Ishikawa (cell line): ENCODE results near the gene FAHD1.

ENCODE experiments used
- CEBPB ChIP-seq: IDR thresholded peaks from 2 replicates; pipeline ENCODE4 v1.6.1; 2012
- CREB1 ChIP-seq: IDR thresholded peaks from 2 replicates; pipeline ENCODE4 v1.6.1; 2012; ENCODE audit warnings: low read depth
- EGR1 ChIP-seq: IDR thresholded peaks from 2 replicates; pipeline ENCODE4 v1.6.1; 2012
- EP300 ChIP-seq: IDR thresholded peaks from 2 replicates; pipeline ENCODE4 v1.6.1; 2012; ENCODE audit warnings: borderline replicate concordance
- FOXM1 ChIP-seq: IDR thresholded peaks from 2 replicates; pipeline ENCODE4 v1.6.1; 2012; ENCODE audit warnings: low read depth, borderline replicate concordance
- MAX ChIP-seq: IDR thresholded peaks from 2 replicates; pipeline ENCODE4 v1.6.1; 2012
- NFIC ChIP-seq: IDR thresholded peaks from 2 replicates; pipeline ENCODE4 v1.6.1; 2012
- RAD21 ChIP-seq: IDR thresholded peaks from 2 replicates; pipeline ENCODE4 v1.6.1; 2012; ENCODE audit warnings: low read depth
- REST ChIP-seq: IDR thresholded peaks from 2 replicates; pipeline ENCODE4 v1.6.1; 2012; ENCODE audit warnings: low read depth, mild to moderate bottlenecking
- TAF1 ChIP-seq: IDR thresholded peaks from 2 replicates; pipeline ENCODE4 v1.6.1; 2012; ENCODE audit warnings: low read depth, mild to moderate bottlenecking
- TCF12 ChIP-seq: IDR thresholded peaks from 2 replicates; pipeline ENCODE4 v1.6.1; 2012; ENCODE audit warnings: low read depth
- TEAD4 ChIP-seq: IDR thresholded peaks from 2 replicates; pipeline ENCODE4 v1.6.1; 2012
- USF1 ChIP-seq: IDR thresholded peaks from 2 replicates; pipeline ENCODE4 v1.6.1; 2012
- YY1 ChIP-seq: IDR thresholded peaks from 2 replicates; pipeline ENCODE4 v1.6.1; 2012; ENCODE audit warnings: low read depth
- ZBTB7A ChIP-seq: IDR thresholded peaks from 2 replicates; pipeline ENCODE4 v1.6.1; 2012; ENCODE audit warnings: low read depth

FAHD1 gene

GRCh38 chr16:1834096-1834495 lies 7.1 kb downstream of the FAHD1 start:
- no peak for TF ChIP-seq FOXM1
- no peak for TF ChIP-seq REST
- no peak for TF ChIP-seq USF1
- TF ChIP-seq TCF12: no peak
- TF ChIP-seq TEAD4: no peak

GRCh38 chr16:1839554-1839953 lies 12.5 kb downstream of the FAHD1 start:
- TF ChIP-seq CREB1: no peak
- no peak for TF ChIP-seq TEAD4
- no peak for TF ChIP-seq YY1
- TF ChIP-seq EGR1: no peak
- TF ChIP-seq MAX: no peak
- TF ChIP-seq TAF1: no peak
- no peak for TF ChIP-seq ZBTB7A
- no peak for TF ChIP-seq FOXM1

- TF ChIP-seq TEAD4: no peak
- TF ChIP-seq CREB1: no peak
- no peak for TF ChIP-seq ZBTB7A
- TF ChIP-seq TAF1: no peak
- TF ChIP-seq USF1: no peak
- no peak for TF ChIP-seq TCF12
Measured at GRCh38 chr16:1845985-1846384, 19.0 kb downstream of the FAHD1 start.

- TF ChIP-seq MAX: no peak
- TF ChIP-seq EP300: no peak
- no peak for TF ChIP-seq FOXM1
- no peak for TF ChIP-seq RAD21
- TF ChIP-seq TAF1: no peak
- no peak for TF ChIP-seq USF1
- TF ChIP-seq EGR1: no peak
- TF ChIP-seq REST: no peak
Measured at GRCh38 chr16:1846416-1846815, 19.4 kb downstream of the FAHD1 start.

GRCh38 chr16:1850981-1851380 lies 24.0 kb downstream of the FAHD1 start:
- TF ChIP-seq FOXM1 (no peak), REST (no peak), CEBPB (no peak), MAX (no peak), EP300 (no peak), EGR1 (no peak), USF1 (no peak), ZBTB7A (no peak), RAD21 (no peak), TCF12 (no peak), YY1 (no peak), CREB1 (no peak), TEAD4 (no peak), TAF1 (no peak), NFIC (no peak)
